HG02759 (cell line): Measurements from ENCODE around the gene MEGF6.

Experiments
- ATAC-seq: cut with Tn5 transposase; IDR thresholded peaks from one replicate; pipeline ENCODE4 v1.9.1; 2021; ENCODE audit warnings: mild to moderate bottlenecking, moderate library complexity; ENCODE audit not compliant: unreplicated experiment

Gene MEGF6

DNA sequence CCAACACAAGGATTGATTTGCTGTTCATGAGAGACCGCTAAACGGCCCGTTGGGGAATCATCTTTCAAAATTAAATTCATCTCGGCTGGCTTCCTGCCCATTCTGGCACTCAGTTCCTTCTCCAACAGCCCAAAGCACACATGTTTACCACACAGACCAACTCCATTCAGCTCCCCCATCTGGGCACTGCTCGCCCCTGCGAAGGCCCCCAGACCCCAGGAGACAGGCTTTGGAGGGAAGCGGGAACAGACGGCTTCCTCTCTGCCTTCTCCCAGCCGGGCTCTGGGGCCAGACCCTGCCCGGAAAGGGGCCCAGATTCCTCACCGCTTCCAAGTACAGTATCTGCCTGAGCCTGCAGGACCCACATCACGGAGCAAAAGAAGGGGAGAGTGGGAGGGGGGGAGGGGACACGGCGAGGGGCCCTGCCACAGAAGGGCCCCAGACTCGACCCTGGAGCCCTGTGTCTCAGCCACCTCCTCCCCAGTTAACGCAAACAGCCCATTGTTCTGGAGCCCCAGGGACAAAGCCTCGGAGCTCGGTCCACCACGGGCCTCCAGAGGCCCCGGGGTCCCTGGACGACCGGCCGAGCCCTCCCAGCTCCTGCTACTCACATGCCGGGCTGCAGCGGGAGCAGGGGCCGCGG is 660 bp downstream of the MEGF6 start:
- ATAC-seq, result no peak

DNA sequence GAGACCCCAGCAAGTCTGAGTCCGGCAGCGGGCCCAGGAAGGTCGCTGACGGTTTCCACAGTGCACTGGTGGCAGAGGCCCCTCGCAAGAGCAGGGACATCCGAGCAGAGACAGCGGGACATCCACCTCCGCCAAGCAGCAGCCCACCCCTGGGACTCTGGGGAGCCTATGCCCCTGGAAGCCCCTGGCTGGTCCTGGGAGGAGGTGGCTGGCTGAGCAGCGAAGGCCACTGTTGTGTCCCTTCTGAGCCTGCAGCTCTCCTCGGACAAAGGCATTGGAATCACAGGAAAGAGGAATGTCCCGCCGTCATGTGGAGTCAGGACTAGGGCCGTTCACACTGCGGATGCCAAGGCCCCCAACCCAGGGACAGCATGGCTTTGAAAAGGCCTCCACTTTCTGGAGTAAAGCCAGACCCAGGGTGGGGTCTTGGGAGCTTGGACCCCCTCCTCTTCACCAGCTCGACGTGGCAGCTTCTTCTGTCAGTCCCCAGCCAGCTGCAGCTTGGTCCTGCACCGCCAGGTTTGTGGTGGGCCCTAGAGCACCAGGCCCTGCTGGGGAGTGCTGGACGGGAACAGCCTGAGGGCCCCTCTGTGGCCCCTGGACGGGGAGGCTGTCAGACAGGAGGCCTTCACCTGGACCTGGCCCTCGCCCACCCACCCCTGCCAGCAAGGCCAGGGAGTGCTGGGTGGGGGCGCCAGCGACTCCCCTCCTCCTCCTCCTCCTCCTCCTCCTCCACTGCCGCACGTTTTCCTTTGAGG is 1.4 kb downstream of the MEGF6 start:
- ATAC-seq, result no peak

DNA sequence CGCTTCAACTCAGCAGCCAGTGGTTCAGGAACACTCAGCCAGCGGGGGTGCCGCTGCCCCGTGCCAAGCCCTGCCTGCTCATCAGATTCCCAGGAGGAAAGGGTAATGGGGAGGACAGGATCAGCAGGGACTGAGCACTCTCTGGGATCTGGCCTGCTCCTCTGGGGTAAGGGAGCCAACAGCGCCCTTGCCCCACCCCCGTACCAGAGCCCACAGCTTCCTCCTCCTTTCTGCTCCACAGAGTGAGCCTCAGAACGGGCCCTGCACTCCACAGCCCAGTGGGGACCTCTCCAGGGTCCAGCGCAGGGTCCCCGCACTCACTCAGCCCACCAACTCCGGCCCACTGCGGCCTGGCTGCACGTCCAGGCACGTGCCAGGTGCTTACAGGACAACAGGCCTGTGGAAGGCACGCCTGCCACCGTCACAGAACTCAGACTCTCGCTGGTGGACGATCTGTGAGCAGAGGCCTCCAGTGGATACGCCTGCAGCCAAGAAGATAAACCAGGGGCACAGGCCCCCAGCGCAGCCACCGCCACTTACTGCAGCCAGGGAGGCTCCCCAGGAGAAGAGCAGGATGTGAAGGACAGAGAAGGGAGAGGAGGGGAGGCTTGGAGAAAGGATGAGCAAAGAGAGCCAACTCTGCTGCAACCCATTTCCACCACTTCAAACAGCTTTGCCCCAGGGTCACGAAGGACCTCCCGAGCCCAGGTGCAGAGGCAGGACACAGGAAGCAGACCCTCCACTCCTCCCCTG is 2.1 kb downstream of the MEGF6 start:
- ATAC-seq, result no peak

DNA sequence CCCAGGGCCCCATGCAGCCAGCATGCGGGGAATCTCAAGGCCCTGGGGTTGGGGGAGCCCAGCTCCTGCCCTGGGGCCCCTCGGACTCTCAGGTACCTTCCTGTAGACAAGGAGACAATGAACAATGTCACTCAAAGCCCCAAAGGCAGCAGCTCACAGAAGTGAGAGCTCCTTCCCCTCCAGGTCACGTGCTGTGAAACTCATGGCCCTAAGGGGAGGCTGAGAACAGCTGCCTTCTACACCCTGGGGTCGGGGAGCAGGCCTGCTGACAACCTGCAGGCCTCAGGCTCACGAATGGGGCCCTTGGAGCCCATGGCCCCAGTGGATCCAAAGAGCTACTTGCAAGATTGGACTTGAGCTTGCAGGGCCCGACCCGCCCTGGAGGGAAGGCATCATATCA is 3.2 kb downstream of the MEGF6 start:
- no peak for ATAC-seq

DNA sequence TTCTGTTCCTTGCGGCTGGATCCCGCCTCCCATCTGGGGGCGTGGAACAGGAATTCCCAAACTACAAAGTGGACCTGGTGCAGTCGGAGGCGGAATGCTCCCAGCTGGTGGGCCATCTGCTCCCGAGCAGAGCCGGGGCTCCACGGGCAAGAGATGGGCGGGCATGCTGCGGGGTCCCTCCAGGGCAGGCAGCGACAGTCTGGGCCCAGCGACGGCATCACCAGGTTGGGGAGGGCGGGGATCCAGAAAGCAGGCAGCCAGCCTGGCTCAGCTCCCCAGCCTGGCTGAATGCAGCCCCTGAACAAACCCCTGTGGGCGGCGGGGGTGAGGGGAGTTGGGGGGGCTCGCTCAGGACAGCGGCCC is 3.6 kb downstream of the MEGF6 start:
- no peak for ATAC-seq

DNA sequence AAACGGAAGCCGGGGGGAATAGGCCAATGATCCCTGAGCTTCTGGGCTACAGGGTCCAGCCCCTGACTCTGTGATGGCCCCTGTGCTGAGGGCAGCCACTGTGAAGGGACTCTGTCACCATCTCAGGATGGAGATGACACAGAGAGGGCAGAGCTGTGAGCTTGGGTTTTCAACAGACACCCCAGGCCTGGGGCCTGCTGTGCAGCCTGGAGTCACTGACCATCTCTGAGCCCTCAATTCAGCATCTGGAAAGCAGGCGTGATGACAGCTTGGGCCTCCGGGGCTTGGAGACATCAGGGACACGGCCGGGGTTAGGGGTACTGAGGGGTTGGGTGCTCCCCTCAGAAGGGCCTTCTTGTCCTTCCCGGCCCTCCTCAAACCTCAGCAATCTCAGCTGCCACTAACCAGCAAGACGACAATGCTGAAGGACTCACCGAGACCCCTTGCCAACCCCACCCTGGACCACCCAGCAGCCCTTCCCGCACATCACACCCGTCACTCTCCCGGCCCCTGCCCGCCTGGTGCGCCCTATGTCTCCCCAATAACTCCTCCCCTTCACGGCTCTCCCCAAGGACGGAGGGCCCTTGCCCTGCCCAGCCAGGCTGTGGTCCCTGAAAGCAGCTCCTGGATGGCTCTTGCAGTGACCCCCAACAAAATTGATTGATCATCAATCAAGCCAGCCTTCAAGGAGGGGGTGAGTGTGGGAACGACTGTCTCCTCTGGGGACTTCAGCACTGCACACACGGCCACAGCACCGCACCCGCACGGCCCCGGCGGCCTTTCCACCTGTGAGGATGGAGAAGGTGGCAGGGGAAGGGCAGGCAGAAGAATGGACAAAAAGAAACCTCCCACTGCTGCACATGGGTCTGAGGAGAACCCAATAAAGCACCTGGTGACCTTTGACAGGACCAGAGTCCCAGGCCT is 4.3 kb downstream of the MEGF6 start:
- ATAC-seq, result no peak

DNA sequence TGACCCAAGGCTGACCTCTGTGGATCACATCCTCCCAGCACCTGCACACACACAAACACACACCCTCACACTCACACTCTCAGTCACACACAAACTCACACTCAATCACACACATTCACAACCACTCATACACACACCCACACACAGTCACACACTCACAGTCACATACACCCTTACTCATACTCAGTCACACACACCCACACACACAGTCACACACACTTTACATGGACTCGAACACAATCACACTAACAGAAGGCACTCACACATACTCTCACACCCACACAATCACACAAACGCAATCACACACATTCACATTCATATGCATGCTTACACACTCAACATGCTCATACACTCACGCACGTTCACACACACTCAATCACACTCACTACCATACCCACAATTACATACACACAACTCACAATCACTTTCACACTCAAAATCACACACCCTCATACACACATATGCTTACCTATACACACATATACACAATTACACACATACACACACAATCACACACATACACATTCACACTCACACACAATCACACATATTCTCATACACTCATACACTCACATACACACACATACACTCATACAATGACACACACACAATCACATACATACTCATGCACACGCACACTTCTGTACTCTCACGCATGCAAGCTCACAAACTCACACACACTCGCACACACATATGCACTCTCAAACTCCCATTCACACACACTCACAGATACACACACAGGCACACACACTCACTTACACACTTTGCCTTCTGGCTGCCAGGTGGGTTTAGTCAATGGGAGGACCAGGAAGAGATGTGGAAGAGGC is 6.1 kb downstream of the MEGF6 start:
- ATAC-seq, result no peak

DNA sequence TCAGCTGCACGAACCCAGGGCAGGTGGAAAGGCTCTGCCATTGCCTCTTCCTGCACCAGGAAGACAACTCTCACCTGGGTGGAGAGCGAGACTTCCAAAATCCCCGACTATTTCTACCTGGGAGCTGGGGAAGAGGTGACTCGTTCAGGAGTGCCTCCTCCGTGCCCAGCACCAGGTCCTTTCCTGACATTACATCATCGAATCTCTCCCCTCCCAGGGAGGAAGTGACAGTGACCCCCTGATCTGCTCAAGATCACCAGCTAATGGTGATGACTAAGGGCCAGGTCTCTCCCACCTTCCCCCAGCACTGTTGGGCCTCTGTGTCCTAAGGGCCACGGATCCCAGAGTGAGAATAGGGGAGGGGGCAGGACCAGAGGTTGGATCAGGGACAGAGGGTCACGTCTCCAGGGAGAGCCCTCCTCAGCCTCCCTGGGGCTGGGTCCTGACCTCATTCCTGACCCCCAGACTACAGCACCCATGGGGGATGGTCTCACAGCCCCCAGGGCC is 6.8 kb downstream of the MEGF6 start:
- ATAC-seq, result no peak

DNA sequence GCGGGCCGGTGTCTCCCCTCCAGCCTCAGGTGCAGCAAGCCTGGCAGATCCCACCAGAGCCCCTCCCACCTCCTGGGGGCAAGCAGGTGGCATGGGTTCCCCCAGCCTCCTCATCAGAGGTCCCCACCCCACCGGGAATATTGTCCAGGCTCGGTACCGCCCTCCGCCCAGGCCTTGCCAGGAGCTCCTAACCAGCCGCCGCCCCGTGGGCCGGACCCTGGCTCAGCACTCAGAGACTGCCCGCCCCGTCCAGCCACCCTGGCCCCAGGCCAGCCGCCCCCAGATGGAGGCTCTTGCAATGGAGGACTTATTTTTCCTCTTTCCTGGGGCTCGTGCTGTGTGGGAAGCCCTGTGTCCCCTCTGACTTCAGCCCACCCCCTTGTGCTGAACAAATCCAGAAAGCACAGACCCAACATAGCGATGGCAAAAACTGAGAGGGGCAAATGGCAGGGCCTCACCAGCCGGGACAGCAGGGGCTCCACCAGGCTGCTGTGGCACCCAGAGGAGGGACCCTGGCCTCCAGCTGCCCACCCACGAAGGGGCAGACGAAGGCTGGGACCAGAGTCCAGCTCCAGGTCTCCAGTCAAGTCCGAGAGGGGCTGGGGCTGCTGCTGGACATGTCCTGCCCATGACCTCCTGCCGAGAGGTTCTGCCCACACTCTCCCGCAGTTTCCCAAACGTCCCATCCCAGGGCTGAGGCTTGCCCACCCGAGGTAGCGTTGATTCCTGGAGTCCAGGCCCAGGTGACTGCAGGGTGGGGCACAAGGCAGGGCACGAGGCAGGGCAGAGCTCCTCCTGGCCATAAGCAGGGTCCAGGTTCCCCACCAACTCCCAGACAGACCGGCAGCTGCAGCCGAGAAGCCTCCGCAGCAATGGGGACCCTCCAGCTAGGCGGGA is 7.5 kb downstream of the MEGF6 start:
- no peak for ATAC-seq

DNA sequence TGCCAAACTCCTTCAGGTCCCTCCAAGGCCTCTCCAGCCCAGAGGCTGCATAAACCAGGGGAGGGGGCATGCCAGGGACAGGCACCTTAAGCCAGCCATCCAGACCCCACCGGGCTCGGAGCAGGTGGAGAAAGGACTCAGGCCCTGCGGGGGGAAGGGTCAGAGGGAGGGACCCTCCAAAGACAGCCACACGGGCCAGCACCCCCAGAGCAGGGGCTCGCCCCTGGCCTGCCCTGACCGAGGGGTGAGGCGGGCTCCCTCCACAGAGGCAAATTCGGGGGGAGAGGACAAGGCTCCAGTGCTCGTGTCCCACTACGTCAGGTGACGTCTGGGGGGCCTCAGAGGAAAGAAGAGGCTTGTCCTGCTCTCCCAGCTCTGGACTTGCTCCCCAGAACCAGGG is 8.2 kb downstream of the MEGF6 start:
- ATAC-seq, result no peak

DNA sequence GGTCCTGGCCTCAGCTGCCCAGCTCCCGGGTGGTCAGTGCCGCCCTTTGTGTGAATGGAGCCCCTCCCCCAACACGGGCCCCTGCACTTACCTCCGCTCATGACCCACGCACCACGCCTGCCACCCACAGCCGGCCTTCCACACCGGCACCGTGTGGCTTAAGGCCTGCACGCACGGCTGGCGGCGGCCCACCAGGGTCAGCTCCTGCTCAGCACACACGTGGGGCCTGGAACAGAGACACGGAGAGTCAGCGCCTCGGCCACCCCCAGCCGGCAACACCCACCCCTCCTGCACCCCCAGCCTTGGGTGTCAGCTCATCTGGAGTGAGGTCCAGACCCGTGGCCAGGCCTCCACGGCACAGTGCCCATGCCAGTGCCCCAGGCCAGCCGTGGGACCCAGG is 8.9 kb downstream of the MEGF6 start:
- no peak for ATAC-seq

DNA sequence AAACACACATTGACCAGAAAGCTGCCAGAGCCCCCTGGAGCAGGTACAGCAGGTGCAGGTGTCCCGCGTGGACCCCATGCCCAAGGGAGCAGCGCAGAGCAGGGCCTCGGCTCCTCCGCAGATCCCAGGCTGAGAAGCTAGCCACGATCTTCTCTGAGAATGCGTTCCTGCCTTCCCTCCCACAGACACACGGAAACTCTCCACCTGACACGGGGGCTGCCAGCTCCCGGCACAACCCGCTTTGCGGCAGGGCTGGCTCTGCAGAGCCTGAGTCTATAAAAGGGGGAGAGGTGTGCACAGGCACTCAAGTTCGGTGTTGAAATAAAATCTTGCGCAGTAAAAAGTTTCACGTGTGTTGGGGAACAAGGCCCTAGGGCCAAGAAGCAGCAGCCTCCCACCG is 9.6 kb downstream of the MEGF6 start:
- ATAC-seq, result no peak

DNA sequence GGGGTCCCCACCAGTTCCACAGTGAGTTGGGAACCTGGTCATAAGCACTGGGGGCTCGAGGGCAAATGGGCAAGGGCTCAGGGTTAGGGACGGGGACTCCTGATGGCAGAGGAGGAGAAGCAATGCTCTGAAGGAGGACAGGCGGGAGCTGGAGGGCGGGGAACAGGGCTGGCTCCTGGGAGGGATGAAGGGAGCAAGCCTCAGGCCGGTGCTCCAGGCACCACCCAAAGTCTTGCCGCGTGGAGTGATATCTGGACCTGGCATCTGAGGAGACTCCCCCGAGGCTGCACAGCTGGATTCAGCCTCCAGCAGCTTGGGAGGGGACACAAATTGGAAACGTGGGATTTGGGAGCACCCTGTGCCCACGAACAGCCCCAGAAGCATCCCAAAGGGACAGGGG is 11.0 kb downstream of the MEGF6 start:
- no peak for ATAC-seq

DNA sequence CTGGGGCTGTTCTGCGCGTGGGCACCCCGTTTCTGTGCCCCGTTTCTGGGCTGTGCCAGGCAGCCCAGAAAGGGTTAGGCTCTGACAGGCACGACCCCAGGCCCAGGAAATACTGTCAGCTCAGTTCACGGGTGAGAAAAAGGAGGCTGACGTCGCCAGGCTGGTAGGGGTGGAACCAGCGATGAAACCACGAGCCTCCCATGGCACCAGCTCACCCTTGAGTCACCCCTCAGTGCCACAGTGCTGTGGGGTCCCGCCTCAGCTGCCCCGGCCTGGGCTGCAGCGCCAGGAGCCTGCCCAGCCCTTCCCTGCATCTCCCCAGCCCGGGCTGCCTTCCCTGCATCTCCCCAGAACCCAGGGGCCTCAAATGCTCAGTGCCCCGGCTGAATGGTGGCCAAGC is 11.5 kb downstream of the MEGF6 start:
- no peak for ATAC-seq

DNA sequence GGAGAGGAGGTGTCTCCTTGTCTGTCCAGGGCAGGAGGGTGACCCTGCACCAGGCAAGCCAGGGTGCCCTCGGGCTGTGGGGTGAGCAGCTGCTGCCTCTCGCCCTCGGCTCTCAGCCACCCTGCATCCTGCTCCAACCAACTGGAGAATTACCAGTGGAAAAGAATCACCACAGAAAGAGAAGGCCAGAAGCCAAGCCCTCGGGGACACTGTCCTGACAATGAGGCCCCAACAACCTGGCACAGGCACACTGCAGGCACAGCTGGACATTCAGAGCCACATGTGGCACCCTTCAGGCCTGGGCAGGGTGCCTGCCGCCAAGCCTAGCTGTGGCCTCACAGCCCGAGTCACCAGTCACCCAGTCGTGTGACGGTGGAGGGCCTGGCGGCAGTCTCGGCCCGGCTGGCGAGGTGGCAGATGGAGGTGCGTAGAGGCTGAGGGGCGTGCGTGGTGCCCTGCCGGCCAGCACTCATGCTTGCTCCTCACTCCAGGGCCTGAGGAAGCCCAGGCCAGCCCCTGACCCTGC is 12.0 kb downstream of the MEGF6 start:
- ATAC-seq, result no peak

DNA sequence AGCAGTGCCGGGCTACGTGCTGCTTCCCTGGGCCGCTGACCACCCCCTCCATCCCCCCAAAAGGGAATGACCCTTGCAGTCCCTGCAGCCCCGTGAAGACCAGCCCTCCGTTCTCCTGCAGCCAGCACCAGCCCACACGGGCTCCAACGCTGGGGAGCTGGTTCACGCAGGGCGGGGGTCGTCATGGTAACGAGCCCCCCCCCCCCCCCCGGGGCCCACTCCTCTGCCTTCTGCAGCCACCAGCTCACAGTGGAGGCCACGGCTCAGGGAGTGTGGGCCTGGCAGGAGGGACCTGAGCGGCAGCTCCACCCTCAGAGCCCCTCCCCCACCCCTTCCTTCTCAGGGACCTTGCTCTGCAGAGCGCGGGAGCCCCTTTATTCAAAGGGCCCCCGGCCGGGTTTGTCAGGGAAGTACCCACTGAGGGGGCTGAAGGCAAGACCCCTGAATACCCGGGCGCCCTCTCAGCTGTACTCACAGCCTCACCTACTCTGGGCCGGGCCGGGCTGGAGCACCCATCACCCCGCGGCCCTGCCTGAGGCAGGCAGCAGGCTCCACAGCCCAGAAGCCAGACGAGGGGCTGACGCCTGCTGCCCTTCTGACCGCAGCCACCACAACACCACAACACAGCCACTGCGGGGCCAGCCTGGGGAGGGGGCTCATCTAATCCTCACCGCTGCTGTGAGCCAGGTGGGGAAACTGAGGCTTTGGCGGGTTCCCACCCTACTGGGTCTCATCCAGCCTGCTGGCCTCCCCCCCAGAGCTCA is 12.6 kb downstream of the MEGF6 start:
- ATAC-seq, result no peak

DNA sequence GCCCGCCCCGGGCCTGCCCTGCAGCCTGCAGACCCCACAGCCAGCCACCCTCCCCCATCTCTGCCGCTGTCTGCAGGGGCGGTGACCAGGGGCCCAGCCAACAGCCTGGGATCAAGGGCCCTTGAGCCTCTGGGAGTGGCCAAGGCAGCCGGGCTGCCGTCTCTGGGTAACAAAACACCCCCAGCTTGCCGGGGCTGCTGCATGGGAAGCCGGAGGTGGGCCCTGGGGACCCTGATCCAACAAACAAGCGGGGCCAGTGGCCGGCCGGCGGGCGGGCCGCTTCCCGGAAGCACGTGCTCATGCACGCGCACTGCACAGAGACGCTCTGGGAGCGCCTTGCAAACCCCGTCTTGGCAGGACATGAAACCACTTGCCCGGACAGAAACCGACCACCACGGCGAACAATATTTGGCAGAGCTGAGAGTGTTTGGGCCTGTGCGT is 13.2 kb downstream of the MEGF6 start:
- ATAC-seq, result no peak

DNA sequence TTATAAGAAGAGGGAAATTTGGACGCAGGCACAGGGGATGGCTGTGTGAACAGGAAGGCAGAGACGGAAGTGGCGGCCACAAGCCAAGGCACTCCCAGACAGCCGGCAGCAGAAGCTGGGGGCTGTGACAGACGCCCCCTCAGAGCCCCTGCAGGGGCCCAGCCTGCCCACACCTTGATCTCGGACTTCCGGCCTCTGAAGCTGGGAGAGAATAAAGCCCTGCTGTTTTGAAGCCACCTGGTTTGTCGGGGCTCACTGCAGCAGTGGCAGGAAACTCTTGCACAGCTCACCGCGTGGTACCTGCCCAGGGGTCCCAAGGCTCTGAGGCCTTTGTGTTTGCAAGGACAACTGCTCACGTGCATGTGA is 13.7 kb downstream of the MEGF6 start:
- no peak for ATAC-seq
